HEK293 (cell line): Measurements from ENCODE around the gene HAUS5.

ENCODE experiments used
- CTCF ChIA-PET: fragments of 350-600 bp; formaldehyde crosslinking; extraction: SDS; loops from one replicate; lab custom pipeline; 2021; ENCODE audit warnings: antibody characterized with exemption; lab: Yijun Ruan, JAX
- POLR2A ChIA-PET: fragments of 300-600 bp; formaldehyde crosslinking; extraction: SDS; loops from one replicate; lab custom pipeline; 2020; ENCODE audit warnings: antibody characterized with exemption, inconsistent platforms; lab: Yijun Ruan, JAX
- H3K27ac ChIP-seq: fragments of 200-500 bp; sonication (Bioruptor generic); 2 replicates; pipeline ENCODE4 v1.5.1; 2014; ENCODE audit warnings: low read depth, low read length, control low read depth, inconsistent platforms; ENCODE audit errors: extremely low read depth
- H3K36me3 ChIP-seq, 2 experiments: fragments of 200-500 bp in 1 of 2; sonication (Bioruptor generic) in 1 of 2; 1 replicate in 1 of 2; 2 replicates in 1 of 2; pipeline ENCODE4 v1.5.1; 2014 to 2017; ENCODE audit warnings: inconsistent platforms in 2 of 2, low read length in 2 of 2; ENCODE audit not compliant: control insufficient read depth in 2 of 2, insufficient read depth in 1 of 2
- H3K4me1 ChIP-seq: fragments of 200-500 bp; sonication (Bioruptor generic); 2 replicates; pipeline ENCODE4 v1.5.1; 2014; ENCODE audit warnings: mild to moderate bottlenecking, low read length, inconsistent platforms; ENCODE audit not compliant: control insufficient read depth, insufficient read depth
- H3K4me3 ChIP-seq: 2 replicates; pipeline ENCODE4 v1.5.1; 2011; ENCODE audit warnings: low read depth, mild to moderate bottlenecking, control low read depth, low read length, moderate library complexity
- H3K9me3 ChIP-seq: fragments of 200-500 bp; sonication (Bioruptor generic); 2 replicates; pipeline ENCODE4 v1.5.1; 2014; ENCODE audit warnings: low read depth, low read length, inconsistent platforms; ENCODE audit not compliant: control insufficient read depth, insufficient read depth
- BCL11A ChIP-seq: fragments of 450-650 bp; formaldehyde crosslinking; IDR thresholded peaks from 2 replicates; pipeline ENCODE4 v1.5.1; 2016; ENCODE audit warnings: low read depth, missing biosample characterization, missing genetic modification characterization
- EGR2 ChIP-seq: fragments of 450-650 bp; formaldehyde crosslinking; IDR thresholded peaks from 2 replicates; pipeline ENCODE4 v1.5.1; 2016; ENCODE audit warnings: low read depth, missing biosample characterization, missing genetic modification characterization
- HOXC10 ChIP-seq: sonication (generic); formaldehyde crosslinking; IDR thresholded peaks from 2 replicates; pipeline ENCODE4 v1.8.1; 2023; ENCODE audit warnings: mild to moderate bottlenecking, missing genetic modification reagents
- KLF8 ChIP-seq: fragments of 450-650 bp; formaldehyde crosslinking; IDR thresholded peaks from 2 replicates; pipeline ENCODE4 v1.5.1; 2016; ENCODE audit warnings: missing biosample characterization, missing genetic modification characterization
- SETDB1 ChIP-seq: IDR thresholded peaks from one replicate; pipeline ENCODE4 v1.6.1; 2017; ENCODE audit warnings: mild to moderate bottlenecking, low read length, moderate library complexity, mixed read lengths; ENCODE audit not compliant: insufficient read length
- SP2 ChIP-seq: fragments of 450-650 bp; formaldehyde crosslinking; IDR thresholded peaks from 2 replicates; pipeline ENCODE4 v1.5.1; 2016; ENCODE audit warnings: missing biosample characterization, missing genetic modification characterization
- ZBTB11 ChIP-seq: fragments of 450-650 bp; formaldehyde crosslinking; conservative IDR thresholded peaks from 2 replicates; pipeline ENCODE4 v1.5.1; 2016; ENCODE audit warnings: low read depth, missing biosample characterization, missing genetic modification characterization
- ZBTB49 ChIP-seq: fragments of 450-650 bp; formaldehyde crosslinking; IDR thresholded peaks from 2 replicates; pipeline ENCODE4 v1.5.1; 2016; ENCODE audit warnings: missing biosample characterization, missing genetic modification characterization, low read depth
- ZNF121 ChIP-seq: fragments of 450-650 bp; formaldehyde crosslinking; IDR thresholded peaks from 2 replicates; pipeline ENCODE4 v1.5.1; 2016; ENCODE audit warnings: missing biosample characterization, missing genetic modification characterization
- ZNF148 ChIP-seq: fragments of 450-650 bp; formaldehyde crosslinking; IDR thresholded peaks from 2 replicates; pipeline ENCODE4 v1.5.0; 2017; ENCODE audit warnings: missing biosample characterization, missing genetic modification characterization, borderline replicate concordance
- ZNF214 ChIP-seq: fragments of 450-650 bp; formaldehyde crosslinking; IDR thresholded peaks from 2 replicates; pipeline ENCODE4 v1.5.1; 2017; ENCODE audit warnings: missing biosample characterization, mild to moderate bottlenecking, missing genetic modification characterization, borderline replicate concordance
- ZNF248 ChIP-seq: fragments of 450-650 bp; formaldehyde crosslinking; IDR thresholded peaks from 2 replicates; pipeline ENCODE4 v1.5.1; 2017; ENCODE audit warnings: missing biosample characterization, missing genetic modification characterization
- ZNF510 ChIP-seq: fragments of 450-650 bp; formaldehyde crosslinking; IDR thresholded peaks from 2 replicates; pipeline ENCODE4 v1.5.1; 2018; ENCODE audit warnings: mild to moderate bottlenecking, missing genetic modification characterization, missing biosample characterization; ENCODE audit not compliant: insufficient replicate concordance
- ZNF558 ChIP-seq: fragments of 450-650 bp; formaldehyde crosslinking; IDR thresholded peaks from 2 replicates; pipeline ENCODE4 v1.5.1; 2016; ENCODE audit warnings: missing biosample characterization, missing genetic modification characterization
- ZNF585B ChIP-seq: fragments of 450-650 bp; formaldehyde crosslinking; IDR thresholded peaks from 2 replicates; pipeline ENCODE4 v1.5.1; 2016; ENCODE audit warnings: missing biosample characterization, missing genetic modification characterization
- ZNF626 ChIP-seq: fragments of 450-650 bp; sonication (Bioruptor Pico); formaldehyde crosslinking; IDR thresholded peaks from 2 replicates; pipeline ENCODE4 v1.5.1; 2018; ENCODE audit warnings: missing biosample characterization, missing genetic modification characterization, inconsistent platforms
- ZNF639 ChIP-seq: fragments of 450-650 bp; formaldehyde crosslinking; IDR thresholded peaks from 2 replicates; pipeline ENCODE4 v1.5.1; 2016; ENCODE audit warnings: missing biosample characterization, missing genetic modification characterization
- ZNF843 ChIP-seq: fragments of 450-650 bp; formaldehyde crosslinking; IDR thresholded peaks from 2 replicates; pipeline ENCODE4 v1.5.1; 2016; ENCODE audit warnings: missing biosample characterization, missing genetic modification characterization
- ZSCAN23 ChIP-seq: fragments of 450-650 bp; formaldehyde crosslinking; IDR thresholded peaks from 2 replicates; pipeline ENCODE4 v1.5.1; 2016; ENCODE audit warnings: missing biosample characterization, missing genetic modification characterization
- ZSCAN30 ChIP-seq: fragments of 450-650 bp; IDR thresholded peaks from 2 replicates; pipeline ENCODE4 v1.5.1; 2018; ENCODE audit warnings: missing biosample characterization, mild to moderate bottlenecking, missing genetic modification characterization, moderate library complexity

The HAUS5 gene

DNA sequence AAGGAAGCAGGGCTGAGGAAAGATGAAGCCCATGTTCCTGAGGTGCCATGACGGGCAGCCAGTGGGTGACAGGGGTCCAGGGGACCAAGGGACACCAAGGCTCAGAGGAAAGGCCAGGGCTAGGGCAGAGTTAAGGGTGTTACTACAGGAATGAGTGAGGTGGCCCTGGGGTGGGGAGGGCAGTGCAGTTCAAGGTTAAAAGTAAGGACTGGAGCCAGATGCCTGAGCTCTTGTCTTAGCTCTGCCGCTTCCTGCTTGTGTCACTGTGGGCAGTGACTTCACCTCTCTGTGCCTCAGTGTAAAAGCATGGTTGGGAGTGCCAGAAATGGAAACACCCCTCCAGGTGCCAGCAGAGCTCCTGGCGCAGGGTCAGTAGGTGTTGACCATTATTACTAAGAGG, 24.1 kb downstream of the HAUS5 start (continued):
- TF ChIP-seq ZBTB11 (no peak), ZNF585B (no peak), ZSCAN23 (tag by site-specific recombination) (no peak), ZNF148 (tag by site-specific recombination) (no peak), ZNF558 (tag by site-specific recombination) (no peak), ZNF843 (tag by site-specific recombination) (no peak), ZNF214 (tag by site-specific recombination) (no peak), EGR2 (tag by site-specific recombination) (no peak), KLF8 (tag by site-specific recombination) (no peak), ZSCAN30 (tag by site-specific recombination) (no peak), ZNF248 (tag by site-specific recombination) (no peak), SETDB1 (no peak), ZNF626 (tag by site-specific recombination) (no peak), ZBTB49 (no peak), BCL11A (tag by site-specific recombination) (no peak)
- TF ChIP-seq, all 188 proteins: peak for 0

DNA sequence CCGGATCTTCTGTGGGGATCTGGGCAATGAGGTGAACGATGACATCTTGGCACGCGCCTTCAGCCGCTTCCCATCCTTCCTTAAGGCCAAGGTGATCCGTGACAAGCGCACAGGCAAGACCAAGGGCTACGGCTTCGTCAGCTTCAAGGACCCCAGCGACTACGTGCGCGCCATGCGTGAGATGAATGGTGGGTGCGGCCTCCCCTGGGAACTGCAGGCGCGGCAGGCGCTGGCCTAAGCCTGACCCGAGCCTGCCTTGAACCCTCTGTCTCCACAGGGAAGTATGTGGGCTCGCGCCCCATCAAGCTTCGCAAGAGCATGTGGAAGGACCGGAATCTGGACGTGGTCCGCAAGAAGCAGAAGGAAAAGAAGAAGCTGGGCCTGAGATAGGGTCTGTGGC, 24.6 kb downstream of the HAUS5 start:
- Histone ChIP-seq H3K9me3 (no peaks in the 10 kb centered on the region), H3K4me1 (peaks cover 10% of the 10 kb centered on the region; the same call in 1 of the 2 replicates), H3K27ac (no peak overlapping the region), H3K4me3 (no peak overlapping the region), H3K36me3 (peaks cover 63 to 67% of the 10 kb centered on the region in 2 experiments)
- ChIA-PET POLR2A (interaction anchor here (0.6 to 3.3 kb wide), 9 partner anchors 8 to 336 kb away, joined by 3 to 30 read pairs (median 4); partner anchors contain the start of genes COX6B1 and HAUS5), CTCF (interaction anchor here (0.5 to 0.9 kb wide), 2 partner anchors 92 to 127 kb away, joined by 3 to 5 read pairs; no protein-coding TSS in a partner anchor)
- TF ChIP-seq SP2 (tag by site-specific recombination) (no peak), ZNF510 (tag by site-specific recombination) (no peak), HOXC10 (CRISPR knock-in tag) (no peak), ZNF639 (tag by site-specific recombination) (no peak), ZNF121 (tag by site-specific recombination) (no peak)
